Measurements from ENCODE around the gene SAMD4A.

GRCh38 chr14:54643696-54644176, 76.8 kb downstream of the SAMD4A start:
- TF ChIP-seq POLR2A (IDR thresholded peaks at IDR 0.05) = no peak
- TF ChIP-seq POLR2AphosphoS5 (IDR thresholded peaks at IDR 0.05) = no peak

Data from stomach (tissue), 4 donors.